Measurements from ENCODE around the gene ARHGAP45. TPM values are rescaled to one million over a fixed set of nuclear protein-coding genes. Genes with fewer than 3 reads are reported as not detected.

Gene ARHGAP45
- total RNA-seq, 1 donor from 2014 or later = 3.0 TPM

DNA sequence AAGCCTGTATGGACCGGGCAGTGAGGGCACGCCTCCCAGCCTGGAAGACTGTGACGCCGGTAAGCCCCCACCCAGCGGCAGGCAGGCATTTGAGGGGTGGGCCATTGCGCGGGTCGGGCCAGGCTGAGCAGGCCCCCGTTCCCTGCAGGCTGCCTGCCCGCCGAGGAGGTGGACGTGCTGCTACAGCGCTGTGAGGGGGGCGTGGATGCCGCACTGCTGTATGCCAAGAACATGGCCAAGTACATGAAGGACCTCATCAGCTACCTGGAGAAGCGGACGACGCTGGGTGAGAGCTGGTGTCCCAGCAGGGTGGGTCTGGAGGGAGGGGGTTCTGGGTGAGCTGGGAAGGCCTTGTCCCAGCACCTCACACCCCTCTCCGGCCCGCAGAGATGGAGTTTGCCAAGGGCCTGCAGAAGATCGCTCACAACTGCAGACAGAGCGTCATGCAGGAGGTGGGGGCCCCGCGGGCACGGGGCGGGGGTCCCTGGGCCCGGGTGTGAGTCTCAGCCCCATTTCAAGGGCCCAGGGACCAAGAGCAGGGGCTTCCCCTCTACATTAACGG lies 7.1 kb downstream of the ARHGAP45 start:
- Mint-ChIP-seq H3K36me3 (ENCODE audit: low read depth, unreplicated experiment) (peaks cover 2% of the 10 kb centered on the region), H3K27me3 (ENCODE audit: low read depth, unreplicated experiment) (peaks cover 26% of the 10 kb centered on the region), H3K27ac (ENCODE audit: unreplicated experiment) (no peak overlapping the region), H3K9me3 (ENCODE audit: unreplicated experiment) (no peaks in the 10 kb centered on the region), H3K4me1 (ENCODE audit: low read depth, unreplicated experiment) (no peaks in the 10 kb centered on the region), H3K4me3 (ENCODE audit: unreplicated experiment) (no peak overlapping the region)
- no peak overlapping the region for H3K4me3 ChIP-seq (ENCODE audit: insufficient read depth, low read depth, low read length)
- no peaks in the 10 kb centered on the region for H4K20me1 ChIP-seq (ENCODE audit: insufficient read depth, low read length)
- TF ChIP-seq CTCF (IDR thresholded peaks at IDR 0.05; ENCODE audit: insufficient read depth, low read depth, low read length) (no peak), EZH2 (IDR thresholded peaks at IDR 0.05; ENCODE audit: insufficient read depth, low read length) (no peak)
- no peaks in the 10 kb centered on the region for H3K36me3 ChIP-seq (ENCODE audit: insufficient read depth, low read length)
- H2AFZ ChIP-seq (ENCODE audit: low read depth, low read length) = no peak overlapping the region
- no peak overlapping the region for H3K27ac ChIP-seq (ENCODE audit: low read depth, low read length)
- H3K4me2 ChIP-seq (ENCODE audit: low read length) = no peak overlapping the region
- no peak for FAIRE-seq
- no peaks in the 10 kb centered on the region for H3K4me1 ChIP-seq (ENCODE audit: insufficient read depth, low read length)
- peaks cover 26% of the 10 kb centered on the region for H3K27me3 ChIP-seq (ENCODE audit: insufficient read depth, low read length)
- H3K9ac ChIP-seq (ENCODE audit: low read length) = no peak overlapping the region
- no peak for DNase-seq (ENCODE audit: low read depth)
- H3K79me2 ChIP-seq (ENCODE audit: insufficient read depth, low read length) = no peaks in the 10 kb centered on the region
- no peaks in the 10 kb centered on the region for H3K9me3 ChIP-seq (ENCODE audit: insufficient read depth, low read depth, low read length)

DNA sequence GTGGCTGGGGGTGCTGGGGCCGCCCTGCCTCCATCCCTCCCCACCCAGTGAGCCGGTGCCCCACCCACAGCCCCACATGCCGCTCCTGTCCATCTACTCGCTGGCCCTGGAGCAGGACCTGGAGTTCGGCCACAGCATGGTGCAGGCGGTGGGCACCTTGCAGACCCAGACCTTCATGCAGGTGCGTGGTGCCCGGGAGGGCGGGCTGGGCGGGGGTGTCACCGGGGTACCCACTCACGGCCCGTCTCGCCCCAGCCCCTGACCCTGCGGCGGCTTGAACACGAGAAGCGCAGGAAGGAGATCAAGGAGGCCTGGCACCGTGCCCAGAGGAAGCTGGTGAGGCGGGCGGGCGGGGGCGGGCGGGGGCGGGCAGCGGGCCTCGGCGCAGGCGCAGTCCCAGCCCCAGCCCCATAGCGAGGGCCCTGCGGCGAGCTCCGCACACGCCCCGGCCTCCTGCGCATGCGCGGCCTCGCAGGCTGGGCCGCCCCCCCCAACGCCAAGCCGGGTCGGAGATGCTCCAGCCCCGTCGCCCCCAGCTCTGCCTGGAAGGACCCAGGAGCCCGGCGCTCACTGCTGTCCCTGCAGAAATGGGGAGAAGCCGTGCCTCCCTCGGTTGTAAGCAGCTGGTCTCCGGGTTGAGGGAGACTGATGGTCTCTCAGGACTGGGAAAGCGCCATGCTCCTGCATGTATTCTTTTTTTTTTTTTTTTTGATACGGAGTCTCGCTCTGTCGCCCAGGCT lies 7.7 kb downstream of the ARHGAP45 start:
- FAIRE-seq = no peak
- H3K79me2 ChIP-seq (ENCODE audit: insufficient read depth, low read length) = no peaks in the 10 kb centered on the region
- no peaks in the 10 kb centered on the region for H3K9me3 Mint-ChIP-seq (ENCODE audit: unreplicated experiment)

More for the DNA sequence above, 7.7 kb downstream of the ARHGAP45 start:
- H2AFZ ChIP-seq (ENCODE audit: low read depth, low read length) = no peak overlapping the region
- no peaks in the 10 kb centered on the region for H3K9me3 ChIP-seq (ENCODE audit: insufficient read depth, low read depth, low read length)
- H3K4me1 ChIP-seq (ENCODE audit: insufficient read depth, low read length) = no peaks in the 10 kb centered on the region
- Mint-ChIP-seq H3K4me1 (ENCODE audit: low read depth, unreplicated experiment) (no peaks in the 10 kb centered on the region), H3K4me3 (ENCODE audit: unreplicated experiment) (no peak overlapping the region), H3K27ac (ENCODE audit: unreplicated experiment) (no peak overlapping the region), H3K36me3 (ENCODE audit: low read depth, unreplicated experiment) (peaks cover 2% of the 10 kb centered on the region), H3K27me3 (ENCODE audit: low read depth, unreplicated experiment) (peaks cover 20% of the 10 kb centered on the region)
- peaks cover 21% of the 10 kb centered on the region for H3K27me3 ChIP-seq (ENCODE audit: insufficient read depth, low read length)
- TF ChIP-seq CTCF (IDR thresholded peaks at IDR 0.05; ENCODE audit: insufficient read depth, low read depth, low read length) (no peak), EZH2 (IDR thresholded peaks at IDR 0.05; ENCODE audit: insufficient read depth, low read length) (no peak)
- H3K4me2 ChIP-seq (ENCODE audit: low read length) = no peak overlapping the region
- no peak overlapping the region for H3K4me3 ChIP-seq (ENCODE audit: insufficient read depth, low read depth, low read length)
- H3K9ac ChIP-seq (ENCODE audit: low read length) = no peak overlapping the region
- no peak overlapping the region for H3K27ac ChIP-seq (ENCODE audit: low read depth, low read length)
- H4K20me1 ChIP-seq (ENCODE audit: insufficient read depth, low read length) = no peaks in the 10 kb centered on the region
- no peaks in the 10 kb centered on the region for H3K36me3 ChIP-seq (ENCODE audit: insufficient read depth, low read length)
- DNase-seq (ENCODE audit: low read depth) = no peak

Data from astrocyte (in vitro differentiated cells and primary cell).